GM23338 (cell line): ENCODE results near the gene GLCE. TPM values are rescaled to one million over a fixed set of nuclear protein-coding genes. Genes with fewer than 3 reads are reported as not detected.

Experiments used
- ATAC-seq: fragments of 200-7000 bp; cut with Tn5 transposase; 3 replicates; pipeline ENCODE4 v1.9.1; 2020
- DNase-seq: peaks from one replicate; pipeline ENCODE4 v3.0.0-alpha.2; 2015; ENCODE audit warnings: low spot score
- H2AFZ ChIP-seq: fragments of 200-600 bp; sonication (generic); 2 replicates; pipeline ENCODE4 v1.8.0; 2016; ENCODE audit warnings: antibody characterized with exemption, mild to moderate bottlenecking, moderate library complexity
- H3F3A ChIP-seq: fragments of 200-600 bp; sonication (generic); replicated peaks from 2 replicates; pipeline ENCODE4 v1.8.0; 2017; ENCODE audit warnings: antibody characterized with exemption, mixed run types, low read depth
- H3K27ac ChIP-seq: fragments of 200-600 bp; sonication (generic); 2 replicates; pipeline ENCODE4 v1.6.1; 2016; ENCODE audit warnings: low read depth
- H3K27me3 ChIP-seq: fragments of 200-600 bp; sonication (generic); 2 replicates; pipeline ENCODE4 v1.8.0; 2016; ENCODE audit warnings: mild to moderate bottlenecking, mixed run types, moderate library complexity; ENCODE audit not compliant: insufficient read depth
- H3K36me3 ChIP-seq: fragments of 200-600 bp; sonication (generic); 2 replicates; pipeline ENCODE4 v1.8.0; 2016; ENCODE audit warnings: mild to moderate bottlenecking; ENCODE audit not compliant: insufficient read depth
- H3K4me1 ChIP-seq: fragments of 200-600 bp; sonication (generic); 2 replicates; pipeline ENCODE4 v1.8.0; 2016; ENCODE audit warnings: mild to moderate bottlenecking, moderate library complexity; ENCODE audit not compliant: insufficient read depth
- H3K4me2 ChIP-seq: fragments of 200-600 bp; sonication (generic); 2 replicates; pipeline ENCODE4 v1.7.1; 2017; ENCODE audit warnings: mixed run types
- H3K4me3 ChIP-seq: fragments of 200-600 bp; sonication (generic); 2 replicates; pipeline ENCODE4 v1.6.1; 2016; ENCODE audit warnings: mixed run types
- H3K79me2 ChIP-seq: fragments of 200-600 bp; sonication (generic); replicated peaks from 2 replicates; pipeline ENCODE4 v1.8.0; 2017; ENCODE audit warnings: mild to moderate bottlenecking; ENCODE audit not compliant: insufficient read depth
- H3K9me2 ChIP-seq: fragments of 200-600 bp; sonication (generic); 2 replicates; pipeline ENCODE4 v1.8.0; 2017; ENCODE audit not compliant: insufficient read depth
- H4K20me1 ChIP-seq: fragments of 200-600 bp; sonication (generic); replicated peaks from 2 replicates; pipeline ENCODE4 v1.8.0; 2017; ENCODE audit warnings: mild to moderate bottlenecking; ENCODE audit not compliant: insufficient read depth
- H3K27ac Mint-ChIP-seq: 2 replicates; pipeline ENCODE4 v1.8.0; 2020; ENCODE audit warnings: inconsistent platforms, mild to moderate bottlenecking, moderate library complexity, mixed read lengths
- H3K27me3 Mint-ChIP-seq: 3 replicates; pipeline ENCODE4 v1.8.0; 2022; ENCODE audit warnings: low read depth, mild to moderate bottlenecking, moderate library complexity, mixed read lengths, inconsistent platforms; ENCODE audit not compliant: insufficient read depth, poor library complexity
- H3K36me3 Mint-ChIP-seq: 3 replicates; pipeline ENCODE4 v1.8.0; 2021; ENCODE audit warnings: low read depth, mild to moderate bottlenecking, inconsistent platforms, moderate library complexity, mixed read lengths
- H3K4me1 Mint-ChIP-seq: 3 replicates; pipeline ENCODE4 v1.8.0; 2020; ENCODE audit warnings: mild to moderate bottlenecking, inconsistent platforms, mixed read lengths
- H3K4me3 Mint-ChIP-seq: 3 replicates; pipeline ENCODE4 v1.8.0; 2021; ENCODE audit warnings: moderate library complexity, mild to moderate bottlenecking, inconsistent platforms, mixed read lengths
- H3K9me3 Mint-ChIP-seq: 3 replicates; pipeline ENCODE4 v1.8.0; 2020; ENCODE audit warnings: moderate library complexity, mild to moderate bottlenecking, inconsistent platforms, mixed read lengths
- CREB1 ChIP-seq: fragments of 250-450 bp; sonication (Bioruptor Pico); IDR thresholded peaks from 2 replicates; pipeline ENCODE4 v1.5.0; 2020; ENCODE audit warnings: low read depth, mild to moderate bottlenecking, moderate library complexity
- EZH2phosphoT487 ChIP-seq: fragments of 200-600 bp; sonication (generic); IDR thresholded peaks from one replicate; pipeline ENCODE4 v1.8.1; 2018; ENCODE audit warnings: antibody characterized with exemption; ENCODE audit not compliant: unreplicated experiment
- JUNB ChIP-seq: IDR thresholded peaks from one replicate; pipeline ENCODE4 v1.6.1; 2016; ENCODE audit warnings: antibody characterized with exemption; ENCODE audit not compliant: unreplicated experiment
- POLR2AphosphoS5 ChIP-seq: IDR thresholded peaks from 2 replicates; pipeline ENCODE4 v1.6.1; 2016; ENCODE audit warnings: antibody characterized with exemption, low read depth
- STAT1 ChIP-seq: IDR thresholded peaks from one replicate; pipeline ENCODE4 v1.6.1; 2016; ENCODE audit warnings: antibody characterized with exemption; ENCODE audit not compliant: unreplicated experiment
- ZNF114 ChIP-seq: fragments of 250-450 bp; sonication (Bioruptor Pico); IDR thresholded peaks from 2 replicates; pipeline ENCODE4 v1.5.0; 2020; ENCODE audit warnings: mild to moderate bottlenecking, moderate library complexity
- ZNF331 ChIP-seq: fragments of 250-450 bp; sonication (Bioruptor Pico); IDR thresholded peaks from 2 replicates; pipeline ENCODE4 v1.5.0; 2020; ENCODE audit warnings: low read depth, mild to moderate bottlenecking, moderate library complexity
- polyA plus RNA-seq: library from polyadenylated mRNA; unstranded; fragments of >200 nt; fragmentation: Nextera tagmentation; extraction: Ambion mirVana; gene quantifications from 2 replicates; pipeline ENCODE4 v1.2.1, GENCODE V29; 2016
- total RNA-seq: library from RNA; depleted of rRNA; stranded (reverse); fragments of >200 nt; shearing (Covaris generic); gene quantifications from 2 replicates; pipeline ENCODE4 v1.2.3, GENCODE V29; 2014
- TF ChIP-seq, protein P1 (sequence below): IDR thresholded peaks from one replicate; pipeline ENCODE4 v1.6.1; 2018; ENCODE audit warnings: antibody characterized with exemption; ENCODE audit not compliant: unreplicated experiment
- TF ChIP-seq, protein P2 (sequence below): fragments of 250-450 bp; sonication (Bioruptor Pico); IDR thresholded peaks from 2 replicates; pipeline ENCODE4 v1.5.0; 2020; ENCODE audit warnings: mild to moderate bottlenecking, moderate library complexity
- TF ChIP-seq, protein P3 (sequence below): IDR thresholded peaks from 2 replicates; pipeline ENCODE4 v1.6.1; 2016; ENCODE audit warnings: antibody characterized with exemption

The GLCE gene
- total and polyA plus RNA-seq, 2 experiments from 2014 or later, result 7.5 to 15.5 TPM

DNA sequence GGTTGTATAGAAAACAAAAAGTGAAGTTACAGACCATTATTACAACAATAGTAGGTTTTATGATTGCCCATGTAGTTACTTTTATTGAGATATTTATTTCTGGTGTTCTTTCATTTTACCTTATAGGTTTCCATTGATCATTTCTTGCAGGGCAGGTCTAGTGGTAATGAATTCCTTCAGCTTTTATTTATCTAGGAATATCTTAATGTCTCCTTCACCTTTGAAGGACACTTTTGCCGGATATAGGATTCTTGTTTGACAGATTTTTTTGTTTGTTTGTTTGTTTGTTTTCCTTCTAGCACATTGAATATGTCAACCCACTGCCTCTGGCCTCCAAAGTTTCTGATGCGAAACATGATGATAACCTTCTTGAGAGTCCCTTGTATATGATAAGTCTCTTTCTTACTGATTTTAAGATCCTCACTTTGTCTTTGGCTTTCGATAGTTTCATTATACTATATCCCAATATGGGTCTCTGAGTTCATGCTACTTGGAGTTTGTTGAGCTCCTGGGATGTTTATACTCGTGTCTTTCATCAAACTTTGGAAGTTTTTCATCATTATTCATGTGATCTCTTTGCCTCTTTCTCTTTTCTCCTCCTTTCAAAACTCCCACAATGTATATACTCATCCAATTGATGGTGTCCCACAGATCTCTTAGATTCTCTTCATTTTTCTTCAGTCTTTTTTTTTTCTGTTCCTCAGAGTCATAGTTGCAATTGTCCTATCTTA lies 62.8 kb downstream of the GLCE start:
- no peaks in the 10 kb centered on the region for H3K79me2 ChIP-seq
- H3K4me3 ChIP-seq, result no peak overlapping the region
- H3K27ac ChIP-seq, result no peak overlapping the region
- no peaks in the 10 kb centered on the region for H3K9me2 ChIP-seq
- peaks cover 17% of the 10 kb centered on the region for H3K4me1 Mint-ChIP-seq
- H3K36me3 ChIP-seq, result no peaks in the 10 kb centered on the region
- no peak for DNase-seq
- peaks cover 8% of the 10 kb centered on the region; the same call in 1 of the 2 replicates for H3K4me1 ChIP-seq
- H3K36me3 Mint-ChIP-seq, result peaks cover 17% of the 10 kb centered on the region; the same call in 2 of the 3 replicates
- TF ChIP-seq JUNB (no peak), EZH2phosphoT487 (no peak), STAT1 (no peak)
- no peak overlapping the region for H3K27ac Mint-ChIP-seq
- ATAC-seq, result no peak
- no peaks in the 10 kb centered on the region for H4K20me1 ChIP-seq
- peaks cover 2% of the 10 kb centered on the region for H3K27me3 Mint-ChIP-seq
- H3K9me3 Mint-ChIP-seq, result peaks cover 3% of the 10 kb centered on the region; the same call in 1 of the 3 replicates
- H3K4me2 ChIP-seq, result no peak overlapping the region
- no peaks in the 10 kb centered on the region for H3K27me3 ChIP-seq
- no peak overlapping the region for H3K4me3 Mint-ChIP-seq
- H2AFZ ChIP-seq, result no peak overlapping the region
- H3F3A ChIP-seq, result no peaks in the 10 kb centered on the region

DNA sequence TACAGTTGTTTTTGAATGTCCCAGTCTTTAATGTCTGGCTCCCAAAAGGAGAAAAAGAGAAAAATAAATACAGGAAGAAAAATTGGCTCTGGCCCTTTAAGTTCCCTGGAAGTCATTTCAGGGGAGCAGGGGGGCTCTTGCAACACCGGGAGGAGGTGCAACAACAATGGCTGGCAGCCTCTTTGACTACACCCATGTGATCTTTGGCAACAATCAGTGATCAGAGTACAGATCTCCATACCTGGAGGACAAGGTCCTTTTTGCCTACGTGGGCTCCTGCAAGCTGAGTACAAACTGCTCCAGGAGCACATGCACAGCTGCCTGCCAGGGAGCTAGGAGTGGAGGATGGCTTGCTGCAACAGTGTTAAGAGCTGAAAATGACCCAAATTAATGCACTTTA lies 63.9 kb downstream of the GLCE start:
- Histone ChIP-seq H3K36me3 (no peaks in the 10 kb centered on the region), H3K4me2 (0 out of 2 replicates have a peak overlapping the region, but pooled peaks have one; percentile 16), H3K27ac (no peak overlapping the region), H4K20me1 (no peaks in the 10 kb centered on the region), H3K4me1 (peaks cover 8% of the 10 kb centered on the region; the same call in 1 of the 2 replicates), H2AFZ (no peak overlapping the region), H3K4me3 (no peak overlapping the region), H3F3A (no peaks in the 10 kb centered on the region), H3K27me3 (no peaks in the 10 kb centered on the region), H3K79me2 (no peaks in the 10 kb centered on the region), H3K9me2 (no peaks in the 10 kb centered on the region)
- ATAC-seq (peak; percentile 97), DNase-seq (peak; percentile 68)
- Mint-ChIP-seq H3K27ac (peak overlapping the region; percentile 86), H3K4me1 (peaks cover 17% of the 10 kb centered on the region), H3K27me3 (peaks cover 2% of the 10 kb centered on the region), H3K36me3 (peaks cover 23% of the 10 kb centered on the region; the same call in 2 of the 3 replicates), H3K9me3 (peaks cover 3% of the 10 kb centered on the region; the same call in 1 of the 3 replicates), H3K4me3 (peak overlapping the region; percentile 6; the same call in 2 of the 3 replicates)
- TF ChIP-seq, protein P1, sequence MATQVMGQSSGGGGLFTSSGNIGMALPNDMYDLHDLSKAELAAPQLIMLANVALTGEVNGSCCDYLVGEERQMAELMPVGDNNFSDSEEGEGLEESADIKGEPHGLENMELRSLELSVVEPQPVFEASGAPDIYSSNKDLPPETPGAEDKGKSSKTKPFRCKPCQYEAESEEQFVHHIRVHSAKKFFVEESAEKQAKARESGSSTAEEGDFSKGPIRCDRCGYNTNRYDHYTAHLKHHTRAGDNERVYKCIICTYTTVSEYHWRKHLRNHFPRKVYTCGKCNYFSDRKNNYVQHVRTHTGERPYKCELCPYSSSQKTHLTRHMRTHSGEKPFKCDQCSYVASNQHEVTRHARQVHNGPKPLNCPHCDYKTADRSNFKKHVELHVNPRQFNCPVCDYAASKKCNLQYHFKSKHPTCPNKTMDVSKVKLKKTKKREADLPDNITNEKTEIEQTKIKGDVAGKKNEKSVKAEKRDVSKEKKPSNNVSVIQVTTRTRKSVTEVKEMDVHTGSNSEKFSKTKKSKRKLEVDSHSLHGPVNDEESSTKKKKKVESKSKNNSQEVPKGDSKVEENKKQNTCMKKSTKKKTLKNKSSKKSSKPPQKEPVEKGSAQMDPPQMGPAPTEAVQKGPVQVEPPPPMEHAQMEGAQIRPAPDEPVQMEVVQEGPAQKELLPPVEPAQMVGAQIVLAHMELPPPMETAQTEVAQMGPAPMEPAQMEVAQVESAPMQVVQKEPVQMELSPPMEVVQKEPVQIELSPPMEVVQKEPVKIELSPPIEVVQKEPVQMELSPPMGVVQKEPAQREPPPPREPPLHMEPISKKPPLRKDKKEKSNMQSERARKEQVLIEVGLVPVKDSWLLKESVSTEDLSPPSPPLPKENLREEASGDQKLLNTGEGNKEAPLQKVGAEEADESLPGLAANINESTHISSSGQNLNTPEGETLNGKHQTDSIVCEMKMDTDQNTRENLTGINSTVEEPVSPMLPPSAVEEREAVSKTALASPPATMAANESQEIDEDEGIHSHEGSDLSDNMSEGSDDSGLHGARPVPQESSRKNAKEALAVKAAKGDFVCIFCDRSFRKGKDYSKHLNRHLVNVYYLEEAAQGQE, result no peak
- TF ChIP-seq, protein P2, sequence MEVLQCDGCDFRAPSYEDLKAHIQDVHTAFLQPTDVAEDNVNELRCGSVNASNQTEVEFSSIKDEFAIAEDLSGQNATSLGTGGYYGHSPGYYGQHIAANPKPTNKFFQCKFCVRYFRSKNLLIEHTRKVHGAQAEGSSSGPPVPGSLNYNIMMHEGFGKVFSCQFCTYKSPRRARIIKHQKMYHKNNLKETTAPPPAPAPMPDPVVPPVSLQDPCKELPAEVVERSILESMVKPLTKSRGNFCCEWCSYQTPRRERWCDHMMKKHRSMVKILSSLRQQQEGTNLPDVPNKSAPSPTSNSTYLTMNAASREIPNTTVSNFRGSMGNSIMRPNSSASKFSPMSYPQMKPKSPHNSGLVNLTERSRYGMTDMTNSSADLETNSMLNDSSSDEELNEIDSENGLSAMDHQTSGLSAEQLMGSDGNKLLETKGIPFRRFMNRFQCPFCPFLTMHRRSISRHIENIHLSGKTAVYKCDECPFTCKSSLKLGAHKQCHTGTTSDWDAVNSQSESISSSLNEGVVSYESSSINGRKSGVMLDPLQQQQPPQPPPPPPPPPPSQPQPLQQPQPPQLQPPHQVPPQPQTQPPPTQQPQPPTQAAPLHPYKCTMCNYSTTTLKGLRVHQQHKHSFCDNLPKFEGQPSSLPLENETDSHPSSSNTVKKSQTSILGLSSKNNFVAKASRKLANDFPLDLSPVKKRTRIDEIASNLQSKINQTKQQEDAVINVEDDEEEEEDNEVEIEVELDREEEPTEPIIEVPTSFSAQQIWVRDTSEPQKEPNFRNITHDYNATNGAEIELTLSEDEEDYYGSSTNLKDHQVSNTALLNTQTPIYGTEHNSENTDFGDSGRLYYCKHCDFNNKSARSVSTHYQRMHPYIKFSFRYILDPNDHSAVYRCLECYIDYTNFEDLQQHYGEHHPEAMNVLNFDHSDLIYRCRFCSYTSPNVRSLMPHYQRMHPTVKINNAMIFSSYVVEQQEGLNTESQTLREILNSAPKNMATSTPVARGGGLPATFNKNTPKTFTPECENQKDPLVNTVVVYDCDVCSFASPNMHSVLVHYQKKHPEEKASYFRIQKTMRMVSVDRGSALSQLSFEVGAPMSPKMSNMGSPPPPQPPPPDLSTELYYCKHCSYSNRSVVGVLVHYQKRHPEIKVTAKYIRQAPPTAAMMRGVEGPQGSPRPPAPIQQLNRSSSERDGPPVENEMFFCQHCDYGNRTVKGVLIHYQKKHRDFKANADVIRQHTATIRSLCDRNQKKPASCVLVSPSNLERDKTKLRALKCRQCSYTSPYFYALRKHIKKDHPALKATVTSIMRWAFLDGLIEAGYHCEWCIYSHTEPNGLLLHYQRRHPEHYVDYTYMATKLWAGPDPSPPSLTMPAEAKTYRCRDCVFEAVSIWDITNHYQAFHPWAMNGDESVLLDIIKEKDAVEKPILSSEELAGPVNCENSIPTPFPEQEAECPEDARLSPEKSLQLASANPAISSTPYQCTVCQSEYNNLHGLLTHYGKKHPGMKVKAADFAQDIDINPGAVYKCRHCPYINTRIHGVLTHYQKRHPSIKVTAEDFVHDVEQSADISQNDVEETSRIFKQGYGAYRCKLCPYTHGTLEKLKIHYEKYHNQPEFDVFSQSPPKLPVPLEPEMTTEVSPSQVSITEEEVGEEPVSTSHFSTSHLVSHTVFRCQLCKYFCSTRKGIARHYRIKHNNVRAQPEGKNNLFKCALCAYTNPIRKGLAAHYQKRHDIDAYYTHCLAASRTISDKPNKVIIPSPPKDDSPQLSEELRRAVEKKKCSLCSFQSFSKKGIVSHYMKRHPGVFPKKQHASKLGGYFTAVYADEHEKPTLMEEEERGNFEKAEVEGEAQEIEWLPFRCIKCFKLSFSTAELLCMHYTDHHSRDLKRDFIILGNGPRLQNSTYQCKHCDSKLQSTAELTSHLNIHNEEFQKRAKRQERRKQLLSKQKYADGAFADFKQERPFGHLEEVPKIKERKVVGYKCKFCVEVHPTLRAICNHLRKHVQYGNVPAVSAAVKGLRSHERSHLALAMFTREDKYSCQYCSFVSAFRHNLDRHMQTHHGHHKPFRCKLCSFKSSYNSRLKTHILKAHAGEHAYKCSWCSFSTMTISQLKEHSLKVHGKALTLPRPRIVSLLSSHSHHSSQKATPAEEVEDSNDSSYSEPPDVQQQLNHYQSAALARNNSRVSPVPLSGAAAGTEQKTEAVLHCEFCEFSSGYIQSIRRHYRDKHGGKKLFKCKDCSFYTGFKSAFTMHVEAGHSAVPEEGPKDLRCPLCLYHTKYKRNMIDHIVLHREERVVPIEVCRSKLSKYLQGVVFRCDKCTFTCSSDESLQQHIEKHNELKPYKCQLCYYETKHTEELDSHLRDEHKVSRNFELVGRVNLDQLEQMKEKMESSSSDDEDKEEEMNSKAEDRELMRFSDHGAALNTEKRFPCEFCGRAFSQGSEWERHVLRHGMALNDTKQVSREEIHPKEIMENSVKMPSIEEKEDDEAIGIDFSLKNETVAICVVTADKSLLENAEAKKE (CRISPR knock-in tag), result no peak
- TF ChIP-seq EZH2phosphoT487 (no peak), STAT1 (no peak), CREB1 (CRISPR knock-in tag) (no peak), JUNB (no peak), ZNF331 (CRISPR knock-in tag) (no peak), ZNF114 (no peak), POLR2AphosphoS5 (no peak)
- TF ChIP-seq, protein P3, sequence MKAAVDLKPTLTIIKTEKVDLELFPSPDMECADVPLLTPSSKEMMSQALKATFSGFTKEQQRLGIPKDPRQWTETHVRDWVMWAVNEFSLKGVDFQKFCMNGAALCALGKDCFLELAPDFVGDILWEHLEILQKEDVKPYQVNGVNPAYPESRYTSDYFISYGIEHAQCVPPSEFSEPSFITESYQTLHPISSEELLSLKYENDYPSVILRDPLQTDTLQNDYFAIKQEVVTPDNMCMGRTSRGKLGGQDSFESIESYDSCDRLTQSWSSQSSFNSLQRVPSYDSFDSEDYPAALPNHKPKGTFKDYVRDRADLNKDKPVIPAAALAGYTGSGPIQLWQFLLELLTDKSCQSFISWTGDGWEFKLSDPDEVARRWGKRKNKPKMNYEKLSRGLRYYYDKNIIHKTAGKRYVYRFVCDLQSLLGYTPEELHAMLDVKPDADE, result no peak
